Stimulated activated naive CD8-positive, alpha-beta T cell treated with anti-CD3 and anti-CD28 coated beads, Interleukin-15, Interleukin-2, amounts not matched to agents 100 ng/mL and 50 ng/mL, for 24 hours (primary cell): ENCODE results near the gene GCSAM.
A peak's percentile ranks its signal among the peaks of the same experiment; 100 is the strongest.
"Not testable (repeated sequence)": the region's sequence is repeated elsewhere in the genome, so short reads cannot be mapped to it uniquely, and the experiment has no call there.

Source experiments
- H3K27ac Mint-ChIP-seq: one replicate; pipeline ENCODE4 v1.8.0; 2021; ENCODE audit warnings: mild to moderate bottlenecking, mixed read lengths
- H3K27me3 Mint-ChIP-seq: one replicate; pipeline ENCODE4 v1.8.0; 2021; ENCODE audit warnings: mixed read lengths
- H3K36me3 Mint-ChIP-seq: one replicate; pipeline ENCODE4 v1.8.0; 2021; ENCODE audit warnings: low read depth, mixed read lengths
- H3K4me1 Mint-ChIP-seq: one replicate; pipeline ENCODE4 v1.8.0; 2021; ENCODE audit warnings: low read depth, mixed read lengths
- H3K4me3 Mint-ChIP-seq: one replicate; pipeline ENCODE4 v1.8.0; 2021; ENCODE audit warnings: mild to moderate bottlenecking, mixed read lengths
- H3K9me3 Mint-ChIP-seq: one replicate; pipeline ENCODE4 v1.8.0; 2021; ENCODE audit warnings: mixed read lengths

The GCSAM gene

GRCh38 chr3:112078125-112079083, 54.6 kb downstream of the GCSAM start:
- Mint-ChIP-seq H3K27me3 (no peaks in the 10 kb centered on the region), H3K4me1 (peaks cover 19% of the 10 kb centered on the region), H3K36me3 (no peaks in the 10 kb centered on the region), H3K4me3 (no peak overlapping the region), H3K9me3 (no peaks in the 10 kb centered on the region), H3K27ac (no peak overlapping the region)

GRCh38 chr3:112074616-112075497, 58.2 kb downstream of the GCSAM start:
- Mint-ChIP-seq H3K4me3 (peak overlapping the region; percentile 44), H3K9me3 (no peaks in the 10 kb centered on the region), H3K27me3 (no peaks in the 10 kb centered on the region), H3K27ac (peak overlapping the region; percentile 53), H3K4me1 (peaks cover 30% of the 10 kb centered on the region), H3K36me3 (no peaks in the 10 kb centered on the region)

GRCh38 chr3:112074006-112074405, 59.0 kb downstream of the GCSAM start:
- Mint-ChIP-seq H3K9me3 (no peaks in the 10 kb centered on the region), H3K36me3 (no peaks in the 10 kb centered on the region), H3K4me1 (peaks cover 30% of the 10 kb centered on the region), H3K27ac (no peak overlapping the region), H3K4me3 (no peak overlapping the region), H3K27me3 (no peaks in the 10 kb centered on the region)

GRCh38 chr3:112072387-112073060, 60.5 kb downstream of the GCSAM start:
- Mint-ChIP-seq H3K4me3 (peak overlapping the region; percentile 21), H3K4me1 (peaks cover 30% of the 10 kb centered on the region)
- not testable (repeated sequence) for H3K27me3 Mint-ChIP-seq, H3K36me3 Mint-ChIP-seq, H3K9me3 Mint-ChIP-seq, H3K27ac Mint-ChIP-seq
